Measurements from ENCODE around the gene CLRN3. TPM values are rescaled to one million over a fixed set of nuclear protein-coding genes. Genes with fewer than 3 reads are reported as not detected.

CLRN3 gene
- total and polyA plus RNA-seq, 5 experiments from 2014 or later, result not detected

GRCh38 chr10:127836966-127837365 lies 55.8 kb downstream of the CLRN3 start:
- DNase-seq, result no peak
- no peaks in the 10 kb centered on the region for H3K4me1 Mint-ChIP-seq
- no peak overlapping the region for H3K27ac Mint-ChIP-seq
- H3K9me3 Mint-ChIP-seq, result no peaks in the 10 kb centered on the region
- POLR2A ChIA-PET, result no interaction called here
- ATAC-seq, result no peak
- no peaks in the 10 kb centered on the region for H3K36me3 Mint-ChIP-seq
- no peak overlapping the region for H3K4me3 Mint-ChIP-seq
- H3K27me3 Mint-ChIP-seq, result peaks cover 1 to 25% (median 9%) of the 10 kb centered on the region in 5 donors

GRCh38 chr10:127836176-127836575 lies 56.6 kb downstream of the CLRN3 start:
- no peaks in the 10 kb centered on the region for H3K9me3 Mint-ChIP-seq
- POLR2A ChIA-PET, result no interaction called here
- H3K27ac Mint-ChIP-seq, result no peak overlapping the region
- H3K4me3 Mint-ChIP-seq, result no peak overlapping the region
- no peaks in the 10 kb centered on the region for H3K36me3 Mint-ChIP-seq
- no peaks in the 10 kb centered on the region for H3K4me1 Mint-ChIP-seq
- ATAC-seq (no peak), DNase-seq (no peak)
- H3K27me3 Mint-ChIP-seq, result peaks cover 1 to 25% (median 13%) of the 10 kb centered on the region in 5 donors

GRCh38 chr10:127834791-127835190 lies 58.0 kb downstream of the CLRN3 start:
- POLR2A ChIA-PET, result no interaction called here
- no peak overlapping the region for H3K4me3 Mint-ChIP-seq
- ATAC-seq (no peak), DNase-seq (no peak)
- no peaks in the 10 kb centered on the region for H3K4me1 Mint-ChIP-seq
- no peaks in the 10 kb centered on the region for H3K36me3 Mint-ChIP-seq
- H3K27ac Mint-ChIP-seq, result no peak overlapping the region
- H3K27me3 Mint-ChIP-seq, result peaks cover 1 to 25% (median 13%) of the 10 kb centered on the region in 5 donors
- H3K9me3 Mint-ChIP-seq, result no peaks in the 10 kb centered on the region

- Mint-ChIP-seq H3K4me3 (no peak overlapping the region), H3K27ac (no peak overlapping the region), H3K27me3 (peaks cover 1 to 25% (median 13%) of the 10 kb centered on the region in 5 donors), H3K9me3 (no peaks in the 10 kb centered on the region), H3K36me3 (no peaks in the 10 kb centered on the region), H3K4me1 (no peaks in the 10 kb centered on the region)
- no peak for DNase-seq
- POLR2A ChIA-PET, result no interaction called here
- ATAC-seq, result no peak
Measured at GRCh38 chr10:127834221-127834620, 58.5 kb downstream of the CLRN3 start.

- H3K4me1 Mint-ChIP-seq, result no peaks in the 10 kb centered on the region
- DNase-seq (no peak), ATAC-seq (no peak)
- H3K4me3 Mint-ChIP-seq, result no peak overlapping the region
- POLR2A ChIA-PET, result no interaction called here
- no peaks in the 10 kb centered on the region for H3K9me3 Mint-ChIP-seq
- H3K27me3 Mint-ChIP-seq, result peaks cover 1 to 25% (median 13%) of the 10 kb centered on the region in 5 donors
- no peaks in the 10 kb centered on the region for H3K36me3 Mint-ChIP-seq
- no peak overlapping the region for H3K27ac Mint-ChIP-seq
Measured at GRCh38 chr10:127833804-127834203, 58.9 kb downstream of the CLRN3 start.

- peaks cover 1 to 25% (median 13%) of the 10 kb centered on the region in 5 donors for H3K27me3 Mint-ChIP-seq
- no peak overlapping the region for H3K4me3 Mint-ChIP-seq
- no peak overlapping the region for H3K27ac Mint-ChIP-seq
- H3K9me3 Mint-ChIP-seq, result no peaks in the 10 kb centered on the region
- ATAC-seq (no peak), DNase-seq (no peak)
- H3K36me3 Mint-ChIP-seq, result no peaks in the 10 kb centered on the region
- POLR2A ChIA-PET, result no interaction called here
- no peaks in the 10 kb centered on the region for H3K4me1 Mint-ChIP-seq
Measured at GRCh38 chr10:127832501-127832900, 60.2 kb downstream of the CLRN3 start.

GRCh38 chr10:127830414-127830813 lies 62.3 kb downstream of the CLRN3 start:
- POLR2A ChIA-PET, result no interaction called here
- no peak for ATAC-seq
- Mint-ChIP-seq H3K4me3 (no peak overlapping the region), H3K27me3 (peaks cover 1 to 17% (median 9%) of the 10 kb centered on the region in 5 donors), H3K27ac (no peak overlapping the region), H3K4me1 (no peaks in the 10 kb centered on the region), H3K36me3 (no peaks in the 10 kb centered on the region), H3K9me3 (no peaks in the 10 kb centered on the region)
- DNase-seq, result no peak

Other genes starting within 250 kb of the CLRN3 start
- gene FOXI2, start 155.8 kb downstream of the CLRN3 start, total RNA-seq, result not detected
- gene FOXI2, start 155.8 kb downstream of the CLRN3 start, polyA plus RNA-seq, result not detected
- gene PTPRE, start 14.2 kb upstream of the CLRN3 start, total RNA-seq, result 10 to 100 TPM; 24.1 to 29.5 TPM
- gene PTPRE, start 14.2 kb upstream of the CLRN3 start, polyA plus RNA-seq, result 10 to 100 TPM in 2 of 3 donors, 1 to 10 TPM in 1; 7.8 to 17.6 (median 16.2) TPM
- gene MKI67, start 233.5 kb upstream of the CLRN3 start, total RNA-seq, result under 1 TPM; 0.08 to 0.34 TPM
- gene MKI67, start 233.5 kb upstream of the CLRN3 start, polyA plus RNA-seq, result 1 to 10 TPM in 1 of 3 donors, under 1 TPM in 1, not detected in 1; 0.77 to 2.4 TPM

All from naive thymus-derived CD8-positive, alpha-beta T cell (primary cell).